Measurements from ENCODE around the gene SEC22A.

SEC22A gene

GRCh38 chr3:123263941-123264340 is 62.2 kb downstream of the SEC22A start:
- DNase-seq (ENCODE audit: low spot score) = no peak

GRCh38 chr3:123267821-123268220 is 66.1 kb downstream of the SEC22A start:
- DNase-seq (ENCODE audit: low spot score) = no peak

DNA sequence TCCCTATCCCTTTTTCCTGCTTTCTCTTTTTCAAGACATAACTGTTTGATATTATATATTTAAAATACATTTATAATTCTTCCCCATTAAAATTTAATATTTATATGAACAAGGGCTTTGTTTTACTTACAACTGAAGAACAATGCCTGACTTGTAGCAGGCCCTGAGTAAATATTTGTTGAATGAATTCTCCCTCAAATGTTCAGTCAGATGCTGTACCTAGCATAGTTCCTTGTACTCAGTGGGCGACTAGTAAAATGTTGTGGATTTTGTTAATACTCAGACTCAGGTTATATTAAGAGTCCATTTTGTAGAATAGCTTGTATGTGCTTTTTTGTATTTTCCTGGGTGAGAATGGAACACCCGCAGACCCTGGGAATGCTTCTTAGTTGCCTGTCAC is 69.1 kb downstream of the SEC22A start:
- no peak for DNase-seq (ENCODE audit: low spot score)

DNA sequence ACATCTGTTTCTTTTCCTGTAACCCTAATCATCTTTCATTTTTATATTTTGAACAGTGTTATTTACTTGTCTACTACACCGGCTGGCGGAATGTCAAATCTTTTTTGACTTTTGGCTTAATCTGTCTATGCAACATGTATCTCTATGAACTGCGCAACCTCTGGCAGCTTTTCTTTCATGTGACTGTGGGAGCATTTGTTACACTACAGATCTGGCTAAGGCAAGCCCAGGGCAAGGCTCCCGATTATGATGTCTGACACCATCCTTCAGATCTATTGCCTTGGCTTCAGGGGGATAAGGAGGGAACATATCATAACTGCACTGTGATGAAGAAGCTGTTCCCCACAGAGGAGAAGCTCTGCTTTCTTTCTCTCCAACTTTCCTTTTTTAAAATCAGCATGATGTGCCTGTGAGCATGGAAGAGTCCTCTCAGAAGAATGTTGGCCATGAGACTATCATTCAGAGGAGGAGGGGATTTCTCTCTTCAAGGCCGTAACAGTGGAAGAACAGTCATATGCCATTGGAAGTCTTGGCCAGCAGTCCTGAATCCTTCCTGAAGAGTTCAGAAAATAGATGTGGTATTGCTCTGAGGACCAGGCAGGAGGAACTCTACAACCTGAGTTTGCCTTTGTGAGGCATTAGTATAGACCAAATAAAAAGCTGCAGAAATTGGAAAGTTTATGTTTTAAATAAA is 69.9 kb downstream of the SEC22A start:
- no peak for DNase-seq (ENCODE audit: low spot score)

DNA sequence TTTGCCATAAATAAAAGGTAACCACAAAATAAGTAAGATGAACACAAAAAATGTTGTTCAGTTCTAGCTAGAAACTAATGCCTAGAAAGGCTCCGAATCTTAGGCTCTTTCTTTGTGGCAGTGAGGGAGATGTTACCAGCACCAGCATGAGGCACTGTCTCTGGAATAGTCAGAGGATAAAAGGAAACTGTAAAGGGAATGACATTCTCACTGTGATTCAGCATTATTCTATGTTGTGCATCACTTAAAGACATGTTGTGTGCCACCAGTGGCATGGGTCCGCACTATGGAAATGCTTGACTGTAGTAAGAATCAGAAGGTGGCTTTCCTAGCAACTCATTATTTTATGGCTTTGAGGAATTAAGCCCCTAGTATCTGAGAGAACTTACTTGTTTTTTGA is 70.8 kb downstream of the SEC22A start:
- DNase-seq (ENCODE audit: low spot score) = no peak

DNA sequence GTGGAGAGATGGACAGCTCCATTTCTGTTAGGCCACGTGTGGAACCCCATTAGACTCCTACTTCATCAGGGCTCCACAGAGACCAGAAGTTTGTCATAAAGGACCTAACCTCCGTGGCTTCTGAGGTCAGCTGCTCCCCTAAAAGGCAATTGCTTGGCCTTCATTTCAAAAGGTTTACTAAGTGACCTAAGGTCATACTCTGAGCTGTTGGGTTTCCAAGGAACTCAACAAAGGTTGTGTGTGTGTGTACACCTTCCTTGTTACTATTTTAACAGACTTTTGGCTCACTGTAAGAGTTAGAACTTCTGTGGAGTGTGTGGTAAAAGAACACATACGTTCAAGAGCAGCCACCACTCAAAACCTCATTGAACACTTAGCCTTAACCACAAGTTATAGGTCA is 73.9 kb downstream of the SEC22A start:
- DNase-seq (ENCODE audit: low spot score) = no peak

DNA sequence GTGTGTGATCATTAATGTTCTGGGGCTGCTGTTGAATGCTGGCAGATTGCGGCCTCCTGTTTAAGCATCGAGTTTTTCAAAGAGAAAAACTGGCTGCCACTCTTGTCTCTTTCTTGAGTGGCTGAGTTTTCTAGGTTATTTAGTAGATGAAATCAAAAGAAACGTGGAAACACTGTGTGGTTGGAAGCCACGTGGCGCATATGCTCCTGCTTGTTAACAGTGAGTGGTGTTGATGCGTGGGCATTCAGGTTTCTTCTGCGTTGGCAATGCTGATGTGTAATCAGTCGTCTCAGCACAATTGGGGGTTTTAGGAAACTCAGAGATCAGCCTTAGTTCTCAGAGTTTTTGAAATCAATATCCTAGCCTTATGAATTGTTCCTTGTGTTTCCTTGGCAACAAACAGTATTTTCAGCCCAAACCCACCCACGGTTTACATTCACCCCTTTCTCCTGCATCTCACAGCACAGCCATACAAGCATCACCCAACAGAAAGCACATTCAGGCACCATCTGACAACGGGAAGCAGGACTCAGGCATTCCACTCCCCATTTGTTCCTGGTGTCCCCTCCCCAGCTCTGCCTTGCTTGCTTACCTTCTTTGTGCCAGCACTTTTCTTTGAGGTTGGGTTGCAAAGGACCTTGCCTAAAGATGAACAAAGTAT is 74.7 kb downstream of the SEC22A start:
- DNase-seq (ENCODE audit: low spot score) = no peak

DNA sequence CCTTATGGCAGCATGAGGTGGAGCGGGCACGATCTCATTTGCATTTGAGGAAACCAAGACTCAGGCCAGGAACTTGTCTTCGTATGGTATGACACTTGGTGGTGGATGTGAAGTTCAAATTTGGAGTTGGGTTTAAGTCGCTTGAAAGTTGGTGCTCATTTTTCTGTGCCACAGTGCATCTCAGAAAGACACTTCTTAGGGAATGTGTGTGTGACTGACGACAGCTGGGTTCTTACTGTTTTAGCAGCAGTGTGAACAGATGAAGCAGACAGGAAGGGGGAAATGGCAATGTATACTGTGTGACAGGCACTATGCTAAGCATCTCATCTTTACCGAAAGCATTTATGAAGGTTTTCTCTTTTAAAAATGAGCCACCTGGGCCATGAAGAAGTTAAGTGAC is 75.4 kb downstream of the SEC22A start:
- DNase-seq (ENCODE audit: low spot score) = no peak

GRCh38 chr3:123278446-123278845 is 76.7 kb downstream of the SEC22A start:
- DNase-seq (ENCODE audit: low spot score) = no peak

DNA sequence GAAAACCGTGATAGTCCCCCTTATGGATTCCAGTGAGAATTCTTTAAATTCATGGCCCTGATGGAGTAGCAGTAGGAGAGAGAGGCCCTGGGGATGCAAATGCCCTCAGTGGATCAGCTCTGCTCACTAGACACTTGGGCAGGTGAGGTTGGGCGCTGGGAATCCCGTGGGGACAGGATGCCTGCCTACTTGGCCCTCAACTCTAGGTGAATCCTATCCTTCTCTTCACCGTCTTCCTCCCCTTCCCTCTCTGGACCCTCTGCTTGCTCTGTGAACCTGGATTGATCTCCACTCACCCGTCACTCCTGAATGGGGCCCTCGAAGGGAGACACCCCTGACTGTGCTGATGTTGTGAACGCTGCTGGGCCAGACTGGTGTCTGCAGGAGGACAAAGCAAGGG is 77.4 kb downstream of the SEC22A start:
- DNase-seq (ENCODE audit: low spot score) = no peak

- DNase-seq (ENCODE audit: low spot score) = no peak
Observed at GRCh38 chr3:123281406-123281805, 79.7 kb downstream of the SEC22A start.

GRCh38 chr3:123281929-123282328 is 80.2 kb downstream of the SEC22A start:
- DNase-seq (ENCODE audit: low spot score) = no peak

- DNase-seq (ENCODE audit: low spot score) = no peak
Observed at GRCh38 chr3:123282461-123282860, 80.7 kb downstream of the SEC22A start.

DNA sequence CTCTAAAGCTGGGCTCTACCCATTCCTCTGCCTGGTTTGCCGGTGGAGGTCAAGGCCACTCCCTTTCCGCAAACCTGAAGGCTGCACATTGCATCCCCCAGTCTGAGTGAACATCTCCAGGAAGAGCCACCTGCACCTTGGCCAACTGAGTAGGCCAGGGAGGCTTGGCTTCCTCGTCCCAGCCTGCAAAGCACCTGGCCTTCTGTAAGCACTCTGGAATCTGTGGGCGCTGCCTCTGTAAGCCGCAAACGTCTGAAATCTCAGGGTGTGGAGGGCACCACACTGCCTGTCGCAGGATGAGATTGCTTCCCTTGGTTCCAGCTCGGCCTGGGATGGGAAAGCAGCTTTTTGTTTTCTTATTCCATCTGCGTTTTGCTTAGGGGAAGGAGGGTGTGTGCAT is 81.3 kb downstream of the SEC22A start:
- DNase-seq (ENCODE audit: low spot score) = no peak

DNA sequence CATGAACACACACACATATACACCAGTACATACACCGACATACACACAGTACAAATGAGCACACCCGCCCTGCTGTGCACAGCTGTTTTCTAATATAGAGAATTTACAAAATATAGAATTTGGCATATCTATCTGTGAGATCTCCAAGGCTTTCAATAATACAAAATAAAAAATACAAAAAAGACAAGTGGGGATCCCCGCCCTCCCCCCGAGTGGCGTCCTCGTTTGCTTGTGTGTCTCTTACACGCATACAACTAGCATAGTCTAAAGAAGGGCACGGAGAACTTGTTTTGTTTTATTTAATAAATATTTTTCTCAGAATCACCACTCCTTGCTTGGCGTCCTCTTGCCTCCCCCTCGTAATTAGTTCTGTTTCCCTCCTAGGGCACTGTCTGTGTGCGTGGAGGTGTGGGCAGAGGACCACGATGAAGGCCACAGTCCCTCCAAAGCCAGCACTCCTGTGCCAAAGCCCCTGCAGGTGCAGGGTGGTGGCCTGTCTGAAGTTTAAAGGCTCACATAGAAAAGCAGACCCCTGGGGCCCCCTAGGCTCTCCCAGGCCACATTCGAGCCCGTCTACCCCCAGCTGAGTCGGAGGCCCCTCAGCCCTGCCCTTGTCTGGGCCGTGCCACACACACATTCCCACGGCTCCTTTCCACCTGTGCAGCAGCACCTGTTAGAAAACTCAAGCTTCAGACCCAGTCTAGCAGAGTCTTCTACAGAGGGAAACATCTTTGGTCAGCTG is 82.1 kb downstream of the SEC22A start:
- no peak for DNase-seq (ENCODE audit: low spot score)

DNA sequence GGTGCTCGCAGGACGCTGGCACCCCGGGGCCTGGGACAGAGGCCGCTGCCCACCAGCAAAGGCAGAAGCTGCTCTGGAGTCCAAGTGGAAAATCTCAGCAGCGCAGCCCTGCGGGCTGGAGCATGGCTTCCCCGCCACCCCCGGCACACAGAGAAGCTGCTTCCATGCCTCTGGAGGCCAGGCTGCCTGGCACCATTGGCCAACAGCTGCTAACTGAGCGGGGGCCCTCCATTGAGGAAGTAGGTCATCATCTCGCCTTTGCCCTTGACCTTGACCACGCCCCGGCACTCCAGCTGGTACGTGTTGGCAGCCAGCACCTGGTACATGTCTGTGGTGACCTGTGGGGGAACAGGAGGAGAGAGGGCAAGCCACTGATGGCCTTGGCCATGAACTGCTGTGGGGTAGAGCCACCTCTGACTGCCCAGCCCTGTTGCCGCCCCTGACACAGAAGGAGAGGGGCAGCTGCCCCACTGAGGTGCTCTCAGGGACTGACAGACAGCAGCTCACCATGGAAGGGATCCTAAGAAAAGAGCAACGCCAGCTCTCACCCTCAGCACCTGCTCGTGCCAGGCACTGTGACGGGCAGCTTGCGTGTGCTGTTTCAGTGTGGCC is 82.8 kb downstream of the SEC22A start:
- DNase-seq (ENCODE audit: low spot score) = no peak

GRCh38 chr3:123285066-123285465 is 83.3 kb downstream of the SEC22A start:
- no peak for DNase-seq (ENCODE audit: low spot score)

DNA sequence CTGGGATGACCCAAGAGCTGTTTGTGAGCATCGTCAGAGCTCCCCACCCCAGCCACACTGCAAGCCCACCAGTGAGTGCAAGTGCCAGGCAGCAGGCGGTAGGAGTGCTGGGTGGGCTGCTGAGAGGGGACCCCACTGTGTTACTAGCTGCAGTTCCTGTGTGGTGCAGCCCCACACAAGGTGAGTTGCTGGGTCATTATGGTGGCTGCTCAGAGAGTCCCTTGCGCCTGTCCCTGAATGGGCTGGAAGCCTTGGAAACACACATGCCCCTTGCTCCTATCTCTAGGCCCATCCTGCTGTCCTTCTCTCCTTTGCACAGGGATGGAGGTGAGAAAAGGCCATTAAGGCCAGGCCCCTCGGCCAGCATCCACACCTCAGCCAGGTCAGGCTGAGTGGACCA is 83.7 kb downstream of the SEC22A start:
- no peak for DNase-seq (ENCODE audit: low spot score)

- no peak for DNase-seq (ENCODE audit: low spot score)
Observed at GRCh38 chr3:123285931-123286307, 84.2 kb downstream of the SEC22A start.

- DNase-seq (ENCODE audit: low spot score) = peak; percentile 11
Observed at GRCh38 chr3:123286308-123287023, 84.7 kb downstream of the SEC22A start.

- DNase-seq (ENCODE audit: low spot score) = no peak
Observed at GRCh38 chr3:123287051-123287961, 85.6 kb downstream of the SEC22A start.
